SK-N-DZ (cell line): ENCODE results near the gene CCDC183.
"Not testable (repeated sequence)": the region's sequence is repeated elsewhere in the genome, so short reads cannot be mapped to it uniquely, and the experiment has no call there.

Experiments used
- DNase-seq: peaks from one replicate; pipeline ENCODE4 v3.0.0-alpha.2; 2015; ENCODE audit warnings: low spot score

The CCDC183 gene

DNA sequence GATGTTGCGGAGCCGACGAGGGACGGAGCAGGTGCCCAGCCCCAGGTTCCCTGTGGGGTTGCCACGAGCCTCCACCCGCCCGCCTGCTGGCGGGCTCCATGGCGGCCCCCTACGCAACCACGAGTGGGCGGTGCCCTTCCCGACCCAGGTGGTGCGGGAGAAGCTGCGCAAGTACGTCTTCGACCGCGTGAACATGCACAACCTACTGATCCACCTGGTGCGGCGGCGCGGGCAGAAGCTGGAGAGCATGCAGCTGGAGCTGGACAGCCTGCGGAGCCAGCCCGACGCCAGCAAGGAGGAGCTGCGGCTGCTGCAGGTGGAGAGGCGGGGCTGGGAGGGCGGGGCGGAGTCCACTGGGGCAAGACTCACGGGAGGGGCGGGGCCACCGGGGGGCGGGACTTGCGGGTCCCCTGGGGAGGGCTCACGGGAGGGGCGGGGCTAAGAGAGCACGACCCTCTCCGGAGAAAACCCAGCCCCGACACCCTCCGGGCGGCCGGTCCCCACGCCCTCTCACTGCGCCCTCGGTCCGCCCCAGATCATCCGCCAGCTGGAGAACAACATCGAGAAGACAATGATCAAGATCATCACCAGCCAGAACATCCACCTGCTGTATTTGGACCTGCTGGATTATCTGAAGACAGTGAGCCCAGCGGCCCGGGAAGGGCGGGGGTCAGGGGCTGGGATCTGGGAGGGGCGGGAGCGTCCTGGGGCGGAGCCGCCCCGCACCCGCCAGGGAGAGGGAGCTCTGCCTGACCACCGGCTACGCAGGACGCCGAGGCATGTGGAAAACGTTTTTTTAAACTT, 3.9 kb downstream of the CCDC183 start:
- peak; percentile 85 for DNase-seq

DNA sequence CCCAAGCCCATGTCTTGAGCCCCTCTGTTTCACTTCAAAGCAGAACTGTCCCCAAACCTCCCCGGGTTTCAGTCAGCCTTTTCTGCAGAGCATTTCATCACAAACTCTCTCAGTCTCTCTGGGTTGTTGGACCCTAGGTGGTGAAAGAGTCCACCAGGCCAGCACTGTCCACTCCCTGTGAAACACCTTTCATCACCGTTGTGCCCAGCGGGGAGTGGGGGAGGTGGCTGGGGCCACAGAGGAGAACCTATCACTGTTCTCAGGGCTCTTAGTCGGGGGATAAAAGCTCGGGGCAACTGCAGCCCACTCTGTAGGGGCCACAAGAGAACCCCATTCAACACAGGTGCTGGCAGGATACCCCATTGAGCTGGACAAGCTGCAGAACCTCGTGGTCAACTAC, 6.2 kb downstream of the CCDC183 start:
- no peak for DNase-seq

DNA sequence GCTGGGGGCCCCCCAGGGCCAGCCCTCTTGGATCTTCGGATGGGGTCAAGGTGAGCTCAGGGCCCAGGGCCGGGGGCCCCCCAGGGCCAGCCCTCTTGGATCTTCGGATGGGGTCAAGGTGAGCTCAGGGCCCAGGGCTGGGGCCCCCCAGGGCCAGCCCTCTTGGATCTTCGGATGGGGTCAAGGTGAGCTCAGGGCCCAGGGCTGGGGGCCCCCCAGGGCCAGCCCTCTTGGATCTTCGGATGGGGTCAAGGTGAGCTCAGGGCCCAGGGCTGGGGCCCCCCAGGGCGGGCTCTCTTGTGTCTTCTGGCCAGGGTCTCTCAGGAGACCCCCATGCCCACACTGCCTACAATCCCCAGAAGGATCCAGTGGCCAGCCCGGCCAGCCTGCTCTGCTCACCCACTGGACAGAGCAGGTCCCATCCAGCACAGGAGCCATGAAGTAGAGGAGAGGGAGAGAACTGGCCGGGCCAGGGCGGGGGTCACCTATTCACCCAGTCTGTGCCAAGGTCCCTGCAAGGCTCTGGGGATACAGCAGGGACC, 6.9 kb downstream of the CCDC183 start:
- not testable (repeated sequence) for DNase-seq

DNA sequence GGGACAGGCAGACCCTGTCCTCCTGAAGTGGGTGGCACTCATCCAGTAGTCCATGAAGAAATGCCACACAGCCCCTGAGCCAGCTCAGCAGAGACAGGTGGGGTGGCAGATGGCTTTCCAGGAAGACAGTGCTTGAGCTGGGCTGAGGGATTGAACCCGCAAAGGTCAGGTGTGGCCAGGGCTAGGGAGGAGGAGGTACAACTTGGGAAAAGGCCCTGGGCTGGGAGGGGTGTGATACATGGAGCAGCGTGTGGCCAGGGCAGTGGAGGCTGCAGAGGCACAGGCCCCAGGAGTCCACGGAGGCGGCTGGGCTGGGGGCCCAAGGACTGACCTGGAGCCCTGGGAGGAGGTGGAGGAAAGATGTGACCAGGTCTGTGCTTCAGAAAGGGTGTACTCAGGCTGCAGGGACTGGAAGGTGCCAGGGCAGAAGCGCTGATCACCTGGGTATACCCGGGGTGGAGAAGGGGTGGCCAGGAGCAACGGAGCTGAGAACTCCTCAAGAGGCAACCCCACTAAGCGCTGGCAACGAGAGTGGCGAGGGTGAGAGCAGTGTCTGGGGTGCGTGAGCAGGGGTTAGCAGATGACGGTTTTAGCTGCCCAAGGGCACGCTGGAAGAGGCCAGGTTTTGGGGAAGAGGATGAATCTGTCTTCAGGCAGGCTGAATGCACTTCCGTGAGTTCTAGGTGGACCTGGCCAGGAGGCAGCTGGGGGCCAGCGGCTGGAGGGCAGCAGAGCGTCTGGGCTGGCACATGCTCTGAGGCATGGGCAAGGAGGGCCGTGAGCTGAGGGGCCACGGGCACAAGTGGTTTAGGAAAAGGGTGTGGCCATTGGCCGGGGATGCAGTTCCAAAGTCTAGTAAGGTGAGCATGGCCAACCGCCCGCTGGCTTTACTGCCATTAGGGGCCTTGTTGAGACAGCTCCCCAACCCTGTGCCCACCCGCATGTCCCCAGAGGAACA, 7.7 kb downstream of the CCDC183 start:
- DNase-seq = no peak

DNA sequence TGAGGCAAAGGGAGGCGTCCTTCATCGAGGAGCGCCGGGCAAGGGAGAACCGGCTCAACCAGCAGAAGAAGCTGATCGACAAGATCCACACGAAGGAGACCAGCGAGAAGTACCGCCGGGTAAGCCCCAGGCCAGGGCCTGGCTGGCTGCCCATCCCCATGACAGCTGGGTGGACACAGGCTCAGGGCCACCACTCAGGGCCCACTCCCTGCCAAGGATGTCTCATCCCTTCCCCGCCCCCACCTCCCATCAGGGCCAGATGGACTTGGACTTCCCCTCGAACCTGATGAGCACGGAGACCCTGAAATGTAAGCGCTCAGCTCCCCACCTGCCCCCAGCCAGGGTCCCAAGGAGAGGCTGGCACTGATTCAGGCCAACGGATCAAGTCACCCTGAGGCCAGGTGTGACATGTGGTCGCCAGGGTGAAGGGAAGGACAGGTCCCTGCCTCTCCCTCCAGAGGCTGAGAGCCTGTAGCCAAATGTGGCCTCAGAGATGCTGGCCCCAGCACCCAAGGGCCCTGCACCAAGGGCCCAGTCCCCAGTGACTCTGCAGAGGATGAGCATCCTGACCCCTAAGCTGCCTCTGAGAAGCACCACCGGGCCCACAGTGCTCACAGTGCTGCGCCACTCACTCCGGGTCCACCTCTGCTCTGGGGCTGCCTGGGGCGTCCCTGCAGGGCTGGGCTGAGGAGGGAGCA, 8.5 kb downstream of the CCDC183 start:
- DNase-seq = no peak

DNA sequence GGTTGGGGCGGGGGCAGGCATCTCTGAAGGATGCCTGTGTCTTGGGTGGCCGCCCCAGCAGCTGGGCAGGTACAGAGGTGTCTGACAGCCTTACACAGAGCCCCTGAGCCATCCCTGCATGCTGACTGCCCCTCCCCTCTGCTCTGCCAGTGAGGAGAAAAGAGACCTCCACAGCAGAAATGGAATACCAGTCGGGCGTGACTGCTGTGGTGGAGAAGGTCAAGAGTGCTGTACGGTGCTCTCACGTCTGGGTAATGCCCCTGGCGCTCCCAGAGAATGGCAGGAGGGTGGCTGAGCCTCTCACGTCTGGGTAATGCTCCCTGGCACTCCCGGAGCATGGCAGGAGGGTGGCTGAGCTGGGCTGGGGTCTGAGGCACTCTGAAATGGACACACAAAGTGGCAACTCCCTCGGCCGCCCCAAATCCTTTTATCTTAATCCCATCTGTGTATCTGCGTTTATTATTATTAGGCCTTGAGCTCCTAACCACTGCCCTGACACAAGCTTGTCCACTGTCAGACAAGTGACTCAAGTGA, 9.1 kb downstream of the CCDC183 start:
- no peak for DNase-seq

DNA sequence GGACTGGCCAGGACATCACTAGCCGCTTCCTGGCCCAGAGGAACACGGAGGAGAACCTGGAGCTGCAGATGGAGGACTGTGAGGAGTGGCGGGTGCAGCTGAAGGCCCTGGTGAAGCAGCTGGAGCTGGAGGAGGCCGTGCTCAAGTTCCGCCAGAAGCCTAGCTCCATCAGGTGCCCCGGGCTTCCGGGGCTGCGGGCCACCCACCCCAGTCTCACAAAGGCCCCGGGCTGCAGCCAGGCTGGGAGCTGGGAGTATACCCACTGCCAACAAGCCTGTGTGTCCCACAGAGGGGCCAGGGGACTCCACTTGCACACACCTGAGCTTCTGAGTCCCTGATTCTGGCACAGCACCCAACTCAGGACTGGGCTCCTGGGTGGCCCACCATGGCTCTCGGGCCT, 9.9 kb downstream of the CCDC183 start:
- DNase-seq = no peak

DNA sequence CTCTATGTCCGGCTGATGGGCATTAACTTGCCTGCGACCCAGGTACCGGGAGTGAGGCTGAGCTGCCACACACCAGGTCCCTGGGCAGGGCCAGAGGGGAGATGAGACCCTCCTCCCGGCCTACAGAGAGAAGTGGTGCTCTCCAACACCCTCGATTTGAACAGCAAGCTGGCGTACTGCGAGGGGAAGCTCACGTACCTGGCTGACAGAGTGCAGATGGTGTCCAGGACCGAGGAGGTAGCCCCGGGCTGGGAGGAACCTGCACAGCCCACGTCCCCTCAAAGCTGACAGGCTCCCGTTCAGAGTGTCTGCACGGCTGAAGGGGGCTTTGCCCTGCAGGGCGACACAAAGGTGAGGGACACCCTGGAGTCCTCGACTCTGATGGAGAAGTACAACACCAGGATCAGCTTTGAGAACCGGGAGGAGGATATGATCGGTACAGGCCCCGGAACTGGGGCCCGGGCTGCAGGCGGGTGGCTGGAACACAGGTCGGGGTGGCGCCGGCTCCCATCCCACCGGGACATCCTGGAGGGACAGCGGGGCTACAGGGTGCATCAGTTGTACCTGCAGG, 10.6 kb downstream of the CCDC183 start:
- DNase-seq = no peak

DNA sequence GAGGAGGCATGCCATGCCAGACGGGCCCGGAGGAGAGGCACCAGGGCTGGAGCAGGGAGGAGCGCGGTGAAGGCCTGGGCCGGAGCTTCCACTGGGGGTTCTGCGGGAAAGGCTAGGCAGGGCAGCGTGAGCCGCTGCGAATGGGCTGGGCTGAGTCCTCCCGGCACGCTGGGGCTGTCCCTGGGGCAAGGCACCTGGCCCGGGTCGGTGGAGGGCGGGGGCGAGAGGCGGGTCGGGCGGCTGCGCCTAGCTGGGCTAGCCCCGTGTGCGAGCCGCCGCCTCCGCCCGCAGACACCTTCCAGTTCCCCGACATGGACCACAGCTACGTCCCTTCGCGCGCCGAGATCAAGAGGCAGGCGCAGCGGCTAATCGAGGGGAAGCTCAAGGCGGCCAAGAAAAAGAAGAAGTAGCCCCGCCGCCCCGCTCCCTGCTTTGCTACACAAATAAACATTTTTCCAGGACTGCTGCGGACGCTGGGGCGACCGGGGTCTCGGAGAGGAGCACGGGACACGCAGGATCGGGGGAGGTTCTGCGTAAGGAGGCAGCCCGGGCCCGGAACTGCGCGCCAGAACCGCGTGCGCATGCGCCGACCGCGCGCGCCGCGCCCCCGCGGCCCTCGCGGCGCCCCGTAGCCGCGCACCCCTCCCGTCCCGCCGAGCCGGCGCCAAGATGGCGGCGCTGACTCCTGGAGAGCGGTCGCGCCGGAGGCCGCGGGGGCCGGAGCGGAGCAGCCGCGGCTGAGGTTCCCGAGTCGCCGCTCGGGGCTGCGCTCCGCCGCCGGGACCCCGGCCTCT, 11.3 kb downstream of the CCDC183 start, which contains the start of gene RABL6:
Gene RABL6, plus strand, starts transcription at position 668 of the 794 bp plus-strand sequence. CDS start 249 bp downstream, outside the sequence.
- DNase-seq = peak; percentile 65

DNA sequence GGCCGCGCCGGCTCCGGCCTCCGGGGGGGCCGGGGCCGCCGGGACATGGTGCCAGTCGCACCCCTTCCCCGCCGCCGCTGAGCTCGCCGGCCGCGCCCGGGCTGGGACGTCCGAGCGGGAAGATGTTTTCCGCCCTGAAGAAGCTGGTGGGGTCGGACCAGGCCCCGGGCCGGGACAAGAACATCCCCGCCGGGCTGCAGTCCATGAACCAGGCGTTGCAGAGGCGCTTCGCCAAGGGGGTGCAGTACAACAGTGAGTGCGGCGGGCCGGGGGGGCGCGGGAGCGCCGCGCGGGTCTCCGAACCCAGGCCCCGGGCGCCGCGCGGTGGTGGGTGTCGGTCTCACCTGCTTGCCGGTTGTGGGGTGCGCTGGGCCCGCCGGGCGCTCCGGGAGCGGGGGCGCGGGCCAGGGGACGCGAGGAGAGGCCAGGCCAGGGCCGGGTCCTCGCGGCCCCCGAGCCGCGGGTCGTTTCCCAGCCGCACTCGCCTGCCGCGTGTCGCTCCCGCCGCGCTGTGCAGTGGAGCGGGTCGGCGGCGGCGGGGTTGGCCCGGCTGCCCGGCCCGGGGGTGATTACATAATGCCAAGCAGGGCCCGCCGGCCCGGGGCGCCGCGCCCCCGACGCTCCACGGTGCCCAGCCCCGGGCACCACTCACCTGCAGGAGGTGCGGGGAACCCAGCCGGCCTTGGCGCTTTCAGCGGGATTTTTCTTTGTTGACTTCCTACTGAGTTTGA, 12.1 kb downstream of the CCDC183 start:
- DNase-seq = no peak

DNA sequence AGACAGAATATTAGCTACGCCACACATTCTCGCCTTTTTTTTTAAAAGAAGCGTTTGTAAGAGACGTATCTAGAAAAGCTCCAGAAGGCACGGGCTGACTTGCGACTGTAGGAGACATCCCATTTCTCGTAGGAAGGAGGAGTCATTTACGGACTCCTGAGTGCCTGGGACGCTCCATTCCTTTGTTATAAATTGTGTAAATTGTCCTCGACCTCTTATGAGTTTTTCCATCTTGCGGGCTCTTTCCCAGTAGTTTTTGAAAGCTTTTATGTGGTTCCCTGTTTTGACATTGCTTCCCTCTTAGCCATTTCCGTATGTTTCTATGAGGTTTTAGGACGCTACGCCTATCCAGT, 12.6 kb downstream of the CCDC183 start:
- DNase-seq = no peak

DNA sequence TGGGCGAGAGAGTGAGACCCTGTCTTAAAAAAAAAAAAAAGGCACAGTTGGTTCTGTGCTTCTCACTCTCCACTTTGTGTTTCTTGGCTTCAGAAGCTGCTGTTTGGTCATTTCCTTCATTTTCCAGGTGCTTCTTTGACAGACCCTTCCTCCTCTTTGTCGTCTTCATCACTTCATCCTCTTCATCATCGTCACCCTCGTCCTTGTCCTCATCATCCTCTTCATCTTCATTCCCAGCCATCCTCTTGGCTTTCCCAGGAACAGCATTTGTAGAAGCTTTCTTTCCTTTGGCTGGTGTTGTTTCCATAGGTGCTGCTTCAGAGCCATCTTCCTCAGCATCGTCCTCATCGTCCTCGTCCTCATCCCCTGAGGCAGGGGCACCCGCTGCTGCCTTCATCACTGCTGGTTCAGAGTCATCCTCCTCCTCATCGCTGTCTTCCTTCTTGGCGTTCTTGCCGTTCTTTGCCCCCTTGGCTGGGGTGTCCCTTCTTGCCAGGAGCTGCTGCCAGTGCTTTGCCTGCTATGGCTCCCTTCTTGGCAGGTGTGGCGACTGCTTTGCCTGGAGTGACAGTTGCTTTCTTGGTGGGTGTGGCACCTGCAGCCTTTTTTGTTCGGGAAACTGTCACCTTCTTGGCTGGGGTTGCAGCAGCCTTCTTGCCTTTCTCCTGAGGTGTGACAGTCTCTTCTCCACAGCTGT, 18.7 kb downstream of the CCDC183 start:
- DNase-seq = no peak

DNA sequence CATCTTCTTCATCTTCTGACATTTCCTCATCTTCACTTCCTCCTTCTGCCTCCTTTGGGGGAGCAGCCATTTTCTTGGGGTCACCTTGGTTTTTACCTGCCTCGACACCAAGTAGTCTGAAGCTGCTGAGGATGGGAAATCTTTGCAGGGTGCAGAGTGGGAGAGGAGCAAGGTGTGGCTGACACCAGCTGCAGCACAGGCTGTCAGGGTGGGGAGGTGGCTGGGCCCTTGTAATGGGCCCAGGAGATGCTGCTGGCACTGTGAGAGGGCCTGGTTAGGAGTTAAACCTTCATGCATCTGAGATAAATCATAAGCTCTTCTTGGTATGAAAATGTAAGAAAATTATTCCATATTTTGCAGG, 19.3 kb downstream of the CCDC183 start:
- DNase-seq = no peak

DNA sequence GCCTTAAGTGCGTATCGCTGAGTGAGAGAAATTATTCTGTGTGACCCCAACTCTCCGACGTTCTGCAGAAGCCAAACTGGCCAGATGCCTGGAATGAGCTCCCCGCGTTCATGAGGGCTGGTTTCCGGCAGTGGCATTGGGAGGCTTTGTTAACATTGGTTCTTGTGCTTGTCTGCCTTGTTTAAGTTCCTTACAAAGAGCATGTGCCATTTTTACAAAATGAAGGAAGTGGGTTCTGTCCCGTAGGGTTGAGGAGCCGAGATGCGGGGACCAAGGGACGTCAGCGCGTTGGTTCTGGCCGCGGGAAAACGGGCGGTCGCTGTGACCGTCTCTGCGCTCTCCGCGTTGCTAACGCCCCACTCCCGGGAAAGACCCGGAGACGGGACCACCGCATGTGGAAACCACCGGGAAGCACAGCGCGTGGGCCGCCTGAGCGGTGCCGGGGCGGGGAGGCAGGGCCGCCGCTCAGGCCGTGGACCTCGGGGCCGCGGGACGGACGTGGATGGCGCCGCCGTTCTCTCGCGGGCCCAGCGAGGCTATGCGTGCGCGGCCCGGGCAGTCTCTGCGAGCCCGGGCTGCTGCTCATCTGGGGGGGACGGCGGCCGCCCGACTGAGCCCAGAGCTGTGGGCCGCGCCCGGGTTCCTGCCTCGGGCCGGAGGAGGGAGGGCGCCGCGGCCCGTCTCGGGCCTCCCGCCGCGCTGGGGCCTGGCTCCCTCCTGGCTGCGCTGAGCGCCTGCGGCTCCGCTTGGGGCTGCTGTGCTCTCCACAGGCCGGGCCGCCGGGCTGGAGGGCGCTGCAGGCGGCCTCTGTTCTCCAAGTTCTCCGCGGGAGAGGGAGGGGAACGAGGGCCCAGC, 25.1 kb downstream of the CCDC183 start:
- DNase-seq = no peak

DNA sequence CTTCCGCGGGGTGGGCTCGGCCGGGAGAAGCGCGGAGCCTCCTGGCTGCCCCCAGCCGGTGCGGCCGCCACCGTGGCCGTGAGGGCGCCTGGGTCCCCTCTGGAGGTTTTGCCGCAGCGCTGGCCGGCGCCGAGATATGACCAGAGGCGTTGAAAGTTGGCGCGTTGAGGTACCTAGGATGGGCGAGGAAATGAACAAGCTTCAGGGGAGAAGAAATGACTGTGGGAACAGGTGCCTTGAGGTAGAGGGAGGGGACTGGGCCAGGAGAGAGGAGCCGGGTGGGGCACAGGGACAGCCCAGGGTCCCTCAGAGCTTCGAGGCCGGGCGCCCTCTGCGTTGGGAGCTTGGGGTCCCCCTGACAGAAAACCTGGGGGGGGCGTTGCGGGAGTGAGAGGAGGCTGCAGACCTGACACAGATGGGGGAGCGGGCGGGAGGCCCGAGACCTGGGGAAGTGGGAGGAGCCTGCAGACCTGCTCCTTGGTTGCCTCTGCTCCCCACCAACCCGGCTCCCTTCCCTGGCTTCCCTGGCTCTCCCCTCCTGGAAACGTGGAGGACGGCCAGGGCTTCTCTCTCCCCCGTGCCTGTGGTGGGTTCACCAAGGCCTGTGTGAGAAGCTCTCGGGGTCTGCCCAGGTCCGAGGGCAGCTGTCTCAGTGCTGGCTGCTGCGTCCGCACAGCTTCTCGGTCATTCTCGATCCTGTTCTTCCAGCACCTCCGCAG, 25.8 kb downstream of the CCDC183 start:
- no peak for DNase-seq

DNA sequence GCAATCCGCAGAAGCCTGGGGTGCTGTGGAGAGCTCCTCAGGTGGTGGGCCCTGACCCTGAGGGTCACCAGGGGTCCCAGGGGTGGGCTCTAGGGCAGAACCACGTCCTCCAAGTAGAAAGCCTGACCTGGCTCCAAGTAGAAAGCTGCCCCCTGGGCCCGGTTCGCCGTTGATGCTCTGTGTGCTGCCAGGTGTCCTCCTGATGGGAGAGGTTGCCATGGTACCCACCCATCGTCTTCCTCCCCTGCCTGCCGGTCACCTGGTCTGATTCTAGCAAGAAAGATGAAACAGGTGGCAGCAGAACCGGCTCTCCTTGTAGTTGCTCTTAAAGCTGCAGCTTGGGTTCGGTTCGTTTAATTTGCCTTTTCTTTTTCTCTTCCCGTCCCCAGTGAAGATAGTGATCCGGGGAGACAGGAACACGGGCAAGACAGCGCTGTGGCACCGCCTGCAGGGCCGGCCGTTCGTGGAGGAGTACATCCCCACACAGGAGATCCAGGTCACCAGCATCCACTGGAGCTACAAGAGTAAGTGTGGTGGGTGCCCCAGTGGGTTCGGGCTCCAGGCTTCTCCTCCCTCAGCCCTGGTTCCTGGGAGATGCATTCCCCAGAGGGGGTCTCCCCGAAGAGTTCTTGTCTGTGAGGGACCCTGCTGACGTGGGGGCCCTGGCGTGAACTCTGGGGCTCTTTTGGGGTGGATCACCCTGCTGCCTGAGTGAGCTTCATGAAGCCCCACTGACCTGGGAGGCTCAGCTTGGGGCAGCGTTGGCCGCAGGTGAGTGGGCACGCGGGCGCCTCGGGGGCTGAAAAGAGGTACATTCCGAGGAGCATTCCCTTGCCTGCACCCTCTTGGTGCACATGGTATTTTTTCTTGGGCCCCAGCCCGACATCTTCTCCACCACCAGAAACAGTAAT, 27.3 kb downstream of the CCDC183 start:
- DNase-seq = no peak
